ENCODE data around the gene FBXL7. TPM values are rescaled to one million over a fixed set of nuclear protein-coding genes. Genes with fewer than 3 reads are reported as not detected.

FBXL7 gene
- total and polyA plus RNA-seq, 9 of the 15 experiments (the other 6 are each of a cell fraction or from before 2014, with no cell fraction given) = 0.04 to 0.08 TPM; not detected in 7

DNA sequence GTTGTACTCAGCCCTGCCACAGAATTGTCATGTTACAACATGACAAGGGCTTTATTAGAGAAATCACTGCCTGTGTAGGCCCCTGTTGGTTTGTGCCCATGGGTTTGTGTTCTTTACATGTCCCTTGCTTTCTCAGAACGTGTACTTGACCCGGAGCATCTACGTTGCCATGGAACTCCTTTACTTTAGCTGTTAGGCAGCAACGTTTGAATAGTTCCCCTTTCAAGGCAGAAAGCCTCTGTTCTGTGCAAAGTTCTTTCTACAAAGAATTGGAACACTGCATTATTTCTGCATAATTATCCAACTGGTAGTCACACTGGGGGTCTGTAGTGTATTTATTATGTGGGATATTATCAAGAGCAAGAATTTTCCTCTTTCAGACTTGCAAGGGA lies 51.1 kb downstream of the FBXL7 start (continued):
- no peak for TF ChIP-seq SMAD4 (CRISPR knock-in tag; conservative IDR thresholded peaks at IDR 0.05)
- TF ChIP-seq STAG1 (CRISPR knock-in tag; IDR thresholded peaks at IDR 0.05; ENCODE audit: borderline replicate concordance) = no peak

GRCh38 chr5:15554542-15554941 lies 54.6 kb downstream of the FBXL7 start:
- no peak overlapping the region for H3K27ac ChIP-seq (ENCODE audit: extremely low read depth, low read depth, low read length)
- H2AFZ ChIP-seq (ENCODE audit: low read depth, low read length) = no peak overlapping the region
- H3K4me2 ChIP-seq (ENCODE audit: insufficient read depth, low read length) = no peak overlapping the region
- H3K9me1 ChIP-seq (ENCODE audit: control insufficient read depth, insufficient read depth, low read length) = no peaks in the 10 kb centered on the region
- no peaks in the 10 kb centered on the region for H3K79me2 ChIP-seq (ENCODE audit: control insufficient read depth, insufficient read depth, low read length)
- no peak overlapping the region for H3K9ac ChIP-seq (ENCODE audit: insufficient read depth in 1 of 2, low read depth in 2 of 2, low read length in 2 of 2)
- FAIRE-seq = no peak
- intact Hi-C loops (cut with micrococcal nuclease) (no loop called here), in situ Hi-C loops (cut with MboI) (no loop called here)
- WGBS (ENCODE audit: insufficient coverage, low coverage, missing lambda C conversion rate) = 0% methylated on average over 1 of the region's 1 CpG
- no TSS peak for BruUV-seq (replicated peaks)
- no peak overlapping the region for H3K4me3 ChIP-seq
- no peak for ATAC-seq
- no peak for DNase-seq (ENCODE audit: extremely low read depth in 1 of 4, low spot score in 3 of 4)
- no peaks in the 10 kb centered on the region for H3K27me3 ChIP-seq (ENCODE audit: control insufficient read depth in 2 of 2, insufficient read depth in 2 of 2, low read length in 2 of 2)
- no peaks in the 10 kb centered on the region for H3K4me1 ChIP-seq (replicated peaks in 1 of 2; ENCODE audit: control insufficient read depth in 2 of 2, insufficient read depth in 2 of 2, low read length in 2 of 2)
- H4K20me1 ChIP-seq (replicated peaks; ENCODE audit: control insufficient read depth, insufficient read depth, low read length) = no peaks in the 10 kb centered on the region
- TF ChIP-seq, protein P1, sequence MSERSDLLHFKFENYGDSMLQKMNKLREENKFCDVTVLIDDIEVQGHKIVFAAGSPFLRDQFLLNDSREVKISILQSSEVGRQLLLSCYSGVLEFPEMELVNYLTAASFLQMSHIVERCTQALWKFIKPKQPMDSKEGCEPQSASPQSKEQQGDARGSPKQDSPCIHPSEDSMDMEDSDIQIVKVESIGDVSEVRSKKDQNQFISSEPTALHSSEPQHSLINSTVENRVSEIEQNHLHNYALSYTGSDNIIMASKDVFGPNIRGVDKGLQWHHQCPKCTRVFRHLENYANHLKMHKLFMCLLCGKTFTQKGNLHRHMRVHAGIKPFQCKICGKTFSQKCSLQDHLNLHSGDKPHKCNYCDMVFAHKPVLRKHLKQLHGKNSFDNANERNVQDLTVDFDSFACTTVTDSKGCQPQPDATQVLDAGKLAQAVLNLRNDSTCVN (CRISPR knock-in tag; IDR thresholded peaks at IDR 0.05) = no peak
- TF ChIP-seq GTF2A2 (tag; IDR thresholded peaks at IDR 0.05) = no peak
- no peak for TF ChIP-seq CHD4 (IDR thresholded peaks at IDR 0.05; ENCODE audit: insufficient read depth, insufficient replicate concordance, low read depth, low read length, poor library complexity, severe bottlenecking)
- TF ChIP-seq NFRKB (IDR thresholded peaks at IDR 0.05; ENCODE audit: low read depth) = no peak
- no peak for TF ChIP-seq ZNF384 (IDR thresholded peaks at IDR 0.05; ENCODE audit: low read depth, low read length)
- no peak for TF ChIP-seq NCOR1 (IDR thresholded peaks at IDR 0.05)
- TF ChIP-seq CREM (IDR thresholded peaks at IDR 0.05; ENCODE audit: low read depth) = no peak
- no peak for TF ChIP-seq TFAP4 (CRISPR knock-in tag; IDR thresholded peaks at IDR 0.05; ENCODE audit: borderline replicate concordance)
- TF ChIP-seq SREBF2 (CRISPR knock-in tag; IDR thresholded peaks at IDR 0.05) = no peak
- TF ChIP-seq TBL1XR1 (IDR thresholded peaks at IDR 0.05; ENCODE audit: low read length in 2 of 2) = no peak
- no peak for TF ChIP-seq SMARCA4 (IDR thresholded peaks at IDR 0.05)
- no peak for TF ChIP-seq RFX7 (CRISPR knock-in tag; IDR thresholded peaks at IDR 0.05)
- no peak for TF ChIP-seq NRF1 (conservative IDR thresholded peaks at IDR 0.05 in 1 of 2, IDR thresholded peaks at IDR 0.05 in 1 of 2)
- TF ChIP-seq, protein P2, sequence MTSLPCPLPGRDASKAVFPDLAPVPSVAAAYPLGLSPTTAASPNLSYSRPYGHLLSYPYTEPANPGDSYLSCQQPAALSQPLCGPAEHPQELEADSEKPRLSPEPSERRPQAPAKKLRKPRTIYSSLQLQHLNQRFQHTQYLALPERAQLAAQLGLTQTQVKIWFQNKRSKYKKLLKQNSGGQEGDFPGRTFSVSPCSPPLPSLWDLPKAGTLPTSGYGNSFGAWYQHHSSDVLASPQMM (CRISPR knock-in tag; IDR thresholded peaks at IDR 0.05) = no peak
- no peaks in the 10 kb centered on the region for H3K36me3 ChIP-seq (ENCODE audit: control insufficient read depth, insufficient read depth, low read length)
- no peaks in the 10 kb centered on the region for H3K9me3 ChIP-seq (replicated peaks; ENCODE audit: control insufficient read depth, insufficient read depth, low read depth, low read length)
- ChIA-PET CTCF (ENCODE audit: low intra/inter-chr PET ratio) (no interaction called here), POLR2A (no interaction called here)

Data from K562 (cell line).